GM21528 (cell line): Measurements from ENCODE around the gene CBX1.

Experiments
- ATAC-seq: cut with Tn5 transposase; IDR thresholded peaks from one replicate; pipeline ENCODE4 v1.9.1; 2021; ENCODE audit warnings: mild to moderate bottlenecking, moderate library complexity; ENCODE audit not compliant: unreplicated experiment, low FRiP score

CBX1 gene

DNA sequence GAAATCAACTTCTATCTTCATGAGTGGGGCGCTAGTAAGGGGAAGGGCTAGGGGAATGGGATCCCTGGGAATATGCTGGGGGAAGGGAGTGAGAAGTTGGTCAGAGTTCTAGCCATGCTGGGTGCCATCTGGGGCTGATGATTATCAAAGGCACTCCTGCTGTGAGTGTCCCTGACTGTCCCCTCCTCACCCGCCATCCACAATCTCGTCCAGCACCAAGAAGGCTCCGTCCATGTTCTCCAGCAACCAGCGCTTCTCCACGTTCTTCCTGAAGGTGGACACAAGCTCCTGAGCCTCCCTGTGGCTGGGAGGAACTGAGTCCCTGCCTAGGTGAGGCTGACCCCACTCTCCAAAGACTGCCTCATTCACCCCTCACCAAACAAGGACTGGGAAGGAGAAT lies 69.3 kb downstream of the CBX1 start:
- ATAC-seq, result no peak

DNA sequence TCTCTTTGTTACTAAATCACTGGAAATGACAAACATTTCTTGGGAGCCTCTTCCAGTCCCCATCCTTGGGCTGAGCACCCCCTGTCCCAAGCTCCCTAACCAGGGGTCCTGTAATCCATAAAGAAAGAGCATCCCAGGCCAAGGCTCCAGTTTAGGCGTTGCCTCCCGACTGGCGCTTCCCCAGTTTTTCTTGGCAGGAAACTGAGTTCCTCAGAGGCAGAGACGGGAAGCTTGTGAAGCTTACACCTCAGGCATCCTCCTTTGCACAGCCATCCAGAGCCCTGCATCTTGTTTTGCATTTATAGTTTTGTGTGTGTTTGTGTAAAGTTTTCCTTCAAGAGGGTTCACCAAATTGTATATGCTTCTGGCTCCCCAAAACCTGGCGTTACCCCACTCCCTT lies 70.7 kb downstream of the CBX1 start:
- no peak for ATAC-seq

DNA sequence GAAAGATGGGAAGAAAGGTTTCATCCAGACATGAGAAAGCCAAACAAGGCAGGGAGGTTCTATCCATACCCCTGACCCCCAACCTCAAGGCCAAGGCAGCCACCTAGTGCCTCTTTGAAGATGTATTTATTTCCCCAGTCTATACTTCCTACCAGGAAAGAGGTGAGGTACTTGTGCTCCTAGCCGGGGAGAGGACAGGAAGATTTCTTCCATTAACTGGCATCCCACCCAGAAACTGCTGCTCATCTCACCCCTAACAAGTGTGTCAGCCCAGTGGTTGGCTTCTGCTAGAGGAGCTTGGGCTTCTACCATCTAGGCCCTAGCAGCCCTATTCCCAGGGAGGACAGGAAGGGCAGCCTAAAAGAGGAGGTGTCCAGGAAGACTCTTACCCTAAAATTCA lies 72.5 kb downstream of the CBX1 start:
- ATAC-seq, result no peak

DNA sequence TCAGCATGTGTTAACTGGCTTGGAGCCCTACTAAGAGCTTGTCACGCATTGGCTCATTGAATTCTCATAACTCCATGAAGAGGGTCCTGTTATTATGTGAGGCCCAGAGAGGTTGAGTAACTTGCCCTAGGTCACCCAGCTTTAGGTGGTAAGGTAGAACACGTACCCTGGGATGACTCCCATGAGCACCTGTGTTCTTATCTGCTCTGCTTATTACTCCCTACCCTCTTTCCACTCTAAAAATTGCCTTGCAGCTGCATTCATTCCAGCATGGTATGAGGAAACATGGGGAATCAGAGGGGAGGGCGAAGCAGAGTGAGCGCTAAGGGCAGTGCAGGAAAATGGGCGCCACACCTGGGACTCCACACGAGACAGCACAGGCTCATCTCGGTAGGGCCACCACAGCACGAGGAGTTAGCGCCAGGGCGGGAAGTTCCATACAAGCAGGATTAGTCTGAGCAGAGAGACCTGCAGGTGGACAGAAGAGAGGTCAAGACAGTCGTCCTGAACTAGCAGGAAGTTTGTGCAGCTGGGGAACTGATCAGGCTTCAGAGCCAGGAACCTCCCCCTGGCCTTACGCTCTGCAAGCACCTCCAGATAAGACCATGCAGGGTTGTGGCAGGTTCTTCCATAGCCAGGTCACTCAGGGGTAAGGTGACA lies 73.8 kb downstream of the CBX1 start:
- ATAC-seq, result no peak

DNA sequence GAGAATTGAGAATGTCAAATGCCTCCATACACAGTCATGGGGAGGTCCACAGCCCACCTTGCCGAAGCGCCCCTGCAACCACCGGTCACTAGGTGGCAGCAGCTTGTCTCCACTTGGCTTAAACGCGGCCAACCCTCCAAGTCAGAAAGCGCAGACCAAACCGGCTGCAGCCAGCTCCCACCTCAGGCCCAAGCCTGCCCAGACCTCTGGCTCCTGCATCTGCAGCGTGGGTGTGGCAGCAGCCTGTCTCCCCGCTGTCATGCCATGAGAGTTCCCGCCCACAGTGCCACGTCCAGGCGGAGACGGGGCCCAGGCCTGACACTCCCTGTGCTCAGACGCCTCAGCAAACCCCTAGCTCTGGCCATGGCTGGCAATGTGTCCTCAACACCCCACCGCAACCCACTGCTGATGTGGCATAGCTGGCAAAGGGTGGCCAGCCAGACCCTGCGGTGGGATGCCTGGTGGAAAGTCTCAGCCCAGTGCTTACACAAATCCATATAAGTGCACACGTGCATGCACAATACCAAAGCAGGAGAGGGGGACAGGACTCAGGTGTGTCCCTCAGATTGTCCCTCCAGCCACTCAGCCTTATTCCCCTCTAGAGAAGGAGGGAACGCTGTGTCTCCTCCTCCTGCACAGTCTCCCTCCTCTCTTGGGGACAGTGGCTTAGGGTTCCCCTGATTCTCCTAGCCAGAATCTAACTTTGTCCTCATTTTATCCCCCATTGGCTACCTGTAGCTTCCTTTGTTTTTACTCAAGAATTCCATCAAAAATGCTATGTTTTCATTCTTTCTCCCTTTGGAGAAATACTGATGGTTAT lies 74.6 kb downstream of the CBX1 start:
- ATAC-seq, result no peak

DNA sequence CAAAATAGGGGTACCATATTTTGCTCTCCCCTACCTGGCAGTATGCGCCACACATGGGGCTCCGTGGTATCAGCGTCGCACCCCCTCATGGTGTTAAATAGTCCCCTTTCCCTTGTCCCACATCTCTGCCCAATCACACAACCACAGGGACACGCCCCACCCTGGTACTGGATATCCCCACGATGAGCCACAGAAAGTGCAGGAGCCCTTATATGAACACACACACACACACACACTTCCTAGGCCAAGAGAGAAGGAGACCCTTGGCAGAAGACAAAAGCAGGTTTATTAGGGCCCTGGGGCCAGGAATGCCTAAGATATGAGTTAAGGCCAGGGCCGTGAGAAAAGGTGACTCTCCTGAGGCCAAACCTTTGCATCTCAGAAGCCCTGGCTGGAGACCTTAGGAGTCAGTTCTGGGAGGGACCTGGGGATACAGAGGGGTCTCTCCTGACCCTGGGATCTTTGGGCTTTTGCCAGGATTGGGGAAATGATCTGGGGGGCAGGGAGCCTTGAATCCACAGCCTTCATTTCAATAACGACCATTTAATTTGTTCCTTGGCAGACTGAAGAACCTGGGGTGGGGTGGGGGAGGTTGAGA lies 75.3 kb downstream of the CBX1 start:
- ATAC-seq, result no peak

DNA sequence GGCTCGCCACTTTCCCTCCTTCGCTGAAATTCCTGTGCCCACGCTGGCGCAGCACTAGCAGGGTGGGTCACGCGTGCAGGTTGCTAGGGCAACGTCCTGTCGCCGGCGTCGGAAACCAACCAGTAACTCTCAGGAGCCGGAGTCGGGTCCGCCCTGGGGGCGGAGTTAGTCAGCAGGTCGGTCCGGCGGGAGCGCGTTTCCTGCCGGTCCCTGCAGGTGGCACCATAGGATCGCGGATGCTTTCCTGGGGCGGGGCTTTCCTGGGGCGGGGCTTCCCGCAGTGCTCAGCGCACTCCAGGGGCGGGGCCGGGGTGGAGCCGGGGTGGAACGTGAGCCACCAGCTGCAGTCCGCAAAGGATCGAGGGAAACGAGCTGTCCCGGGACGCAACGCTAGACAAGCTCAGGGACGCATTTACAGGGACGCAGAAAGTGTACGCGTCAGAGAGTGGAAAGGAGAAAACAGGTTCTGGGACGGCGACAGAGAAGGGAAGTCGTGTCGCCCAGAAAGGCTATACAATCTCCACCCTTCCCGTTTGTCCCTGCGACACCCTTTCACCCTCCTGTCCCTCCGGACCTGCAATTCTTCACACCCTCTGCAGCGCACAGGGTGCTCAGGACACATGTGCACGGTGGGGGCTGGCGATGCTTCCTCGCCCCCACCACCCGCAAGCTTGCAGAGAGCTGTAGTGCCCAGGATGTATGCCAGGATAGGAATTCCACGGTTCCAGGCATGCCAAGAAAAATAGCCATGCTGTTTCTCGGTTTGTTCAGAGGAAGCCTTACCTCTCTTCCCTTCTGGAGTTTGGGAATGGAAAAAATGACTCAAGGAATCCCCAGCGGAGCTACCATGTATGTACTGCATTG lies 76.0 kb downstream of the CBX1 start:
- peak; percentile 78 for ATAC-seq

DNA sequence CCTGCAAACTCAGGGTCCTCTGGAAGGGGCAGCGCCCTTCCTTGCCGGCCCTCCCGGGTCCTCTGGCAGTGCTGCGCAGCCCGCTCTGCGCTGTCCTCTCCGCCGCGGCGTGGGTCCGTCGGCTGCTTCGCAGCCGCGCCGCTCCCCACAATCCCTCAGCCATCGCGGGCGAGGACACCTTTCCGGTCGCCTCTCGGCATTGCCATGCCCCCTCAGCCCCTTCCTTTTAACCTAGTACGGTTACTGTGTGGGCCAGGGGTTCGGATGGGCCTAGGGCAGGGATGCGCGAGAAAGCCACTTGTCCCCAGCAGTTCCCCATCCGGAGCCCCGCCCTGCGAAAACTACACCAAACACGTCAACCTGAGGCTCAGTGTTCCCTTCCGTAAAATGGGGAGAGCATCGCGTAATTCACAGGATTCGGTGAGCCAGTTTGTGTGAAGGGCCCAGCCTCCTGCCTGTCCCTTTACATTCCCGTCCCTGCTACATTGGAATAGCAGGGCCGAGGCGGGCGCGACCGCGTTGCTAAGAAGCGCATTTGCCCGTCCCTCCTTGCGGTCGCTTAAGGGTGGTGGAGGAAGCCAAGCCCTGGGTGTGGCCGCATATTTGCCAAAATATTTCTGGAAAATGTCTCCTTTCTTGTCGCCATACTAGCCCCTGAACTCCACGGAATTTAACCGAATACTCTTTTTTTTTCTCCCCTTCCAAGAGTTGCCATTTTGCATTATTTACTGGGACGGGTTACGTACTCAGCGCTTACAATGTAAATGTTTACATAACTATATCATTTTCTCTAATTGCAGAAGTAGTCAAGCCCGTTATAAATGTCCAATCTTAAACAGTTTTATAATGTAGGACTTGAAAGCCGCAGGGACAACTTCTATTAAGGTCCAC lies 76.9 kb downstream of the CBX1 start:
- peak; percentile 32 for ATAC-seq

DNA sequence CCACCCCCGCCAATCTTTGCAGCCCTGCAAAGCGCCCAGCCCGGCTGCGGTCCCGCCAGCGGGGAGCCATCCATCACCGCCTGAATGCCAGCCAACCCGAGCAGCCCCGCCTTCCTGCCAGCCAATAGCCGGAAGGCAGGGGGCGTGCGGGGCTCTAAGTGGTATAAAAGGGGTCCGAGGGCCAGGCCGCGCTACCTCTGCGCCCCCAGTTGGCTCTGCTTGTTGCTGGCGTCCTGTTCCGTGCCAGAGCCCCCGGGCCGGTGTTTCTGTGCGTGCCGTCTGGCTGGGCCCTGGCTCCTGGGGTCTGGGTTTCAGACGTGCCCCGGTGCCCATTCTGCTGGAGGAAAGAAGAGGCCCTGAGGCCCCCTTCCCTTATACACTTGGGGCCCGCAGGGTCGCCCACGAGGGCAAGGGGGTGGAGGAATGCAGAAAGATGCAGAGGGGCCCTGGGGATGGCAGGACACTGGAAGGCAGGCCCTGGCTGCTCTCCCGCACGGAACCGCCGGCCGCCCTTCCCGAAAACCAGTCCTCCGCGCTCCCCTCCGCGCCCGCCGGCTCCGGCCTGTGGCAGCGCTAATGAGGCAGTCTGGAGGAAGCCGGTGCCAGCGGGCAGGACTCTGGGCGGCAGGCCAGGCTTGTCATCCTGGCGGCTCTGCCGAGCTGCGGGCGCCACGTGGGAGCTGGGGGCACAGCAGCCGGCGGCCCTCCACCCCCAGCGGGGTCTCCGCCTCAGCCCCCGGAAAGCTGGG lies 77.7 kb downstream of the CBX1 start:
- ATAC-seq, result no peak

DNA sequence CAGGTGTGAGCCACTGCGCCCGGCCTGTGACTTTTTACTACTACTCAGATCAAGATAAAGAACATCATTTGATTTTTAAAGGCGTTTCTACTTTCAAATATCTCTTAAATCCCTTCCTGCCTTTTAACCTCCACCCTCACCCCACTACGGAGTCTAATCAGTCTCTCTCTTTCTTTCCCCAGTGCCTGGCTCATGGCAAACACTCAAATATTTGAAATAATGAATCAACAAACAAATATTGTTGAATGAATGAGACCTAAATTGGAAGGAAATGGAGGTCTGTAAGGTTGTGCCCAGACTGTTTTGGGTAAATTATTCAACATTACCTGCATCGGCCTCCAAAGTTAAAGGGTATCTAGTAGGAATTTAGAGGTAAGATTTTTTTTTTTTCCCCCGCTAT lies 78.4 kb downstream of the CBX1 start:
- ATAC-seq, result no peak

DNA sequence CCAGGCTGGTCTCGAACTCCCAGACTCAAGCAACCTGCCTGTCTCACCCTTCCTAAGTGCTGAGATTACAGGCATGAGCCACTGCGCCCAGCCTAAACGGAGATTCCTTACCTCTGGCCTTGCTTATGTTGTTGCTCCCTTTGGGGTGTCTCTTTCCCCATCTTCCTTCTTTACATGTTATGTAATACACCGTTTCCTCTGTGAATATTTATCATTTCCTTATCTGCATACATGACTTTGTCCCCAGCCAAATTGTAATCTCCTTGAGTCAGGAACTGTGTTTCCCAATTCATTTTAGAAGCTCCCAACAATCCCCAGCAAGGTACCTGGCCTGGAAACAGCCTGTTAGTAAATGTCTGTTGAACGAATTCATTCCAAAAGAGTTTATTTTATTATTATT lies 79.3 kb downstream of the CBX1 start:
- ATAC-seq, result no peak
